IMR-90 (cell line): ENCODE results near the gene PLCB4. TPM values are rescaled to one million over a fixed set of nuclear protein-coding genes. Genes with fewer than 3 reads are reported as not detected.

ENCODE experiments used
- ATAC-seq: fragments of 200-7000 bp; cut with Tn5 transposase; 2 replicates; pipeline ENCODE4 v1.9.1; 2020; ENCODE audit warnings: low read depth, mild to moderate bottlenecking, moderate library complexity
- BruUV-seq: library from RNA; stranded (reverse); fragments of 400-500 nt; replicated peaks from 2 replicates; lab custom pipeline; 2021; lab: Mats Ljungman, UMichigan
- CTCF ChIA-PET: fragments of 300-600 bp; formaldehyde crosslinking; extraction: SDS; loops from one replicate; lab custom pipeline; 2021; ENCODE audit warnings: antibody characterized with exemption; lab: Yijun Ruan, JAX
- POLR2A ChIA-PET: fragments of 300-600 bp; sonication (Branson Sonifier 250); formaldehyde crosslinking; loops from one replicate; lab custom pipeline; 2022; ENCODE audit warnings: antibody characterized with exemption; ENCODE audit not compliant: unreplicated experiment; lab: Charles Lee
- DNase-seq: peaks from one replicate; pipeline ENCODE4 v3.0.0; 2013
- H2AFZ ChIP-seq: replicated peaks from 2 replicates; pipeline ENCODE3; 2013; ENCODE audit warnings: low read length, mild to moderate bottlenecking; ENCODE audit not compliant: poor library complexity
- H2AK5ac ChIP-seq: 2 replicates; pipeline ENCODE4 v1.6.1; 2013; ENCODE audit warnings: low read depth, low read length, inconsistent platforms
- H2AK9ac ChIP-seq: replicated peaks from 2 replicates; pipeline ENCODE3; 2013; ENCODE audit warnings: mild to moderate bottlenecking, low read depth, low read length, moderate library complexity; ENCODE audit not compliant: poor library complexity
- H2BK120ac ChIP-seq: 2 replicates; pipeline ENCODE4 v1.6.1; 2013; ENCODE audit warnings: low read depth, low read length, inconsistent platforms
- H2BK15ac ChIP-seq: 3 replicates; pipeline ENCODE4 v1.6.1; 2013; ENCODE audit warnings: low read depth, low read length, inconsistent platforms
- H2BK20ac ChIP-seq: 2 replicates; pipeline ENCODE4 v1.6.1; 2013; ENCODE audit warnings: low read depth, mild to moderate bottlenecking, inconsistent platforms, low read length, moderate library complexity
- H2BK5ac ChIP-seq: 2 replicates; pipeline ENCODE4 v1.6.1; 2013; ENCODE audit warnings: mild to moderate bottlenecking, low read depth, low read length, inconsistent platforms; ENCODE audit not compliant: poor library complexity, severe bottlenecking
- H3K14ac ChIP-seq: replicated peaks from 2 replicates; pipeline ENCODE4 v1.6.1; 2013; ENCODE audit warnings: low read depth, low read length, inconsistent platforms
- H3K18ac ChIP-seq: 2 replicates; pipeline ENCODE4 v1.6.1; 2013; ENCODE audit warnings: low read depth, low read length, control low read depth
- H3K23ac ChIP-seq: 2 replicates; pipeline ENCODE4 v1.6.1; 2013; ENCODE audit warnings: low read depth, low read length, inconsistent platforms
- H3K27ac ChIP-seq: 2 replicates; pipeline ENCODE4 v1.5.1; 2013; ENCODE audit warnings: mild to moderate bottlenecking, control low read depth, low read length; ENCODE audit not compliant: insufficient read depth
- H3K27me3 ChIP-seq: 2 replicates; pipeline ENCODE4 v1.6.1; 2013; ENCODE audit warnings: low read length; ENCODE audit not compliant: control insufficient read depth, insufficient read depth
- H3K36me3 ChIP-seq: 2 replicates; pipeline ENCODE4 v1.6.1; 2013; ENCODE audit warnings: low read length, mixed read lengths; ENCODE audit not compliant: control insufficient read depth, insufficient read depth
- H3K4ac ChIP-seq: 2 replicates; pipeline ENCODE4 v1.6.1; 2013; ENCODE audit warnings: low read depth, low read length, inconsistent platforms
- H3K4me1 ChIP-seq: 2 replicates; pipeline ENCODE4 v1.6.1; 2013; ENCODE audit warnings: low read length, mixed read lengths; ENCODE audit not compliant: control insufficient read depth, insufficient read depth
- H3K4me2 ChIP-seq: 2 replicates; pipeline ENCODE4 v1.6.1; 2013; ENCODE audit warnings: low read depth, mild to moderate bottlenecking, control low read depth, low read length, moderate library complexity
- H3K4me3 ChIP-seq: 2 replicates; pipeline ENCODE4 v1.5.1; 2013; ENCODE audit warnings: low read depth, mild to moderate bottlenecking, control low read depth, low read length, moderate library complexity; ENCODE audit not compliant: insufficient read depth
- H3K56ac ChIP-seq: 2 replicates; pipeline ENCODE4 v1.6.1; 2013; ENCODE audit warnings: low read length, inconsistent platforms; ENCODE audit not compliant: insufficient read depth; ENCODE audit errors: extremely low read depth
- H3K79me1 ChIP-seq, 2 experiments: 2 replicates each; pipeline ENCODE4 v1.6.1; 2013; ENCODE audit warnings: low read length in 2 of 2, inconsistent platforms in 1 of 2, low read depth in 1 of 2
- H3K9ac ChIP-seq: 2 replicates; pipeline ENCODE4 v1.6.1; 2013; ENCODE audit warnings: low read depth, low read length, control low read depth
- H3K9me1 ChIP-seq: 2 replicates; pipeline ENCODE4 v1.6.1; 2013; ENCODE audit warnings: low read length, inconsistent platforms; ENCODE audit not compliant: insufficient read depth
- H3K9me3 ChIP-seq: 2 replicates; pipeline ENCODE4 v1.6.1; 2013; ENCODE audit warnings: low read length; ENCODE audit not compliant: control insufficient read depth, insufficient read depth
- H4K20me1 ChIP-seq: 2 replicates; pipeline ENCODE4 v1.6.1; 2013; ENCODE audit warnings: low read length, inconsistent platforms; ENCODE audit not compliant: insufficient read depth
- H4K5ac ChIP-seq: 2 replicates; pipeline ENCODE4 v1.6.1; 2013; ENCODE audit warnings: mild to moderate bottlenecking, low read depth, low read length, control low read depth
- H4K8ac ChIP-seq, 2 experiments: 2 replicates each; pipeline ENCODE4 v1.6.1; 2013; ENCODE audit warnings: low read depth in 2 of 2, low read length in 2 of 2, control low read depth in 1 of 2, inconsistent platforms in 1 of 2
- H4K91ac ChIP-seq: 2 replicates; pipeline ENCODE4 v1.6.1; 2013; ENCODE audit warnings: low read depth, low read length, inconsistent platforms; ENCODE audit not compliant: insufficient read depth
- MAFK ChIP-seq: IDR thresholded peaks from 2 replicates; pipeline ENCODE4 v1.6.1; 2012; ENCODE audit warnings: low read depth, low read length, improper control_type of control experiment
- NFE2L2 ChIP-seq: fragments of 150-350 bp; IDR thresholded peaks from 2 replicates; pipeline ENCODE4 v1.6.1; 2016; ENCODE audit warnings: low read depth, mild to moderate bottlenecking, low read length
- WGBS, 2 experiments: methylation state at CpG; one replicate each; pipeline versions ENCODE4 v1.1.5 to v1.1.7; 2013; ENCODE audit warnings: missing lambda C conversion rate in 2 of 2; ENCODE audit not compliant: insufficient read length in 1 of 2; ENCODE audit errors: extremely low coverage in 2 of 2; 5-methylcytosine and 5-hydroxymethylcytosine counted together
- dilution Hi-C: fragments of 300-500 bp; cut with HindIII; formaldehyde crosslinking; loops from one replicate; pipeline ENCODE4 v1.14.3; 2018; ENCODE audit warnings: low sequenced_read_pairs; ENCODE audit not compliant: unreplicated experiment
- in situ Hi-C: fragments of 300-500 bp; cut with MboI; formaldehyde crosslinking; loops from 3 replicates; pipeline ENCODE4 v1.14.3; 2019; ENCODE audit warnings: low sequenced_read_pairs, inconsistent platforms, mixed read lengths
- intact Hi-C: fragments of 100-400 bp; cut with micrococcal nuclease; formaldehyde crosslinking; loops from 2 replicates; pipeline ENCODE4 v1.10.0; 2022
- polyA plus RNA-seq, 3 experiments: library from polyadenylated mRNA; depleted of rRNA; stranded (reverse); fragments of >200 nt; gene quantifications; 2 replicates each; pipeline ENCODE4 v1.2.3, GENCODE V29; 2012; ENCODE audit warnings: low replicate concordance in 1 of 3
- total RNA-seq: library from RNA; depleted of rRNA; stranded (reverse); fragments of >200 nt; gene quantifications from 2 replicates; pipeline ENCODE4 v1.2.3, GENCODE V29; 2012
- TF ChIP-seq, protein P1 (sequence below): conservative IDR thresholded peaks from 2 replicates; pipeline ENCODE4 v1.5.1; 2012; ENCODE audit warnings: mild to moderate bottlenecking, low read depth, low read length, improper control_type of control experiment

Gene PLCB4
- total and polyA plus RNA-seq, 2 of the 4 experiments (the other 2 are of a cell fraction) = 12.5 to 24.0 TPM

DNA sequence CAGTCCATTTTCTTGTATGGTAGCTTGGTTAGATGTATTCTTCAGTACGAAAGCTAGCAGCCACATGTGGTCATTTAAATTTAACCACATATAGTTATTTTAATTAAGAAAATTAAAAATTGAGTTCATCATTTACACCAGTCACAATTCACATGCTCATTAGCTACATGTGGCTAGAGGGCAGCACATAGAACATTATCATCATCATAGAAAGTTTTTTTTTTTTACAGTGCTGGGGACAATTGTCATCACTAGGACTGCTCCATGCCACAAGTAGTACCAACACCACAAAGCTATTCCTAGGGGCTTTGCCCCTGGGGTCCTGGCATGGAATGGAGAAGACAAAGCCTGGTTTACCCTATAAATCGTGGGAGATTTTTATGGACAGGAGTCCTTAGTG, 30.5 kb downstream of the PLCB4 start:
- BruUV-seq = no TSS peak

More for the DNA sequence above, 30.5 kb downstream of the PLCB4 start:
- H2BK20ac ChIP-seq = no peak overlapping the region
- H3K9ac ChIP-seq = no peak overlapping the region
- H3K4me3 ChIP-seq = no peak overlapping the region
- no peak overlapping the region for H2BK120ac ChIP-seq
- no peak overlapping the region for H2AFZ ChIP-seq
- H3K56ac ChIP-seq = no peak overlapping the region
- no peak overlapping the region for H4K91ac ChIP-seq
- DNase-seq (no peak), ATAC-seq (no peak)
- H3K27ac ChIP-seq = no peak overlapping the region
- H3K79me1 ChIP-seq = peaks cover 31 to 69% of the 10 kb centered on the region in 2 experiments
- peaks cover 13% of the 10 kb centered on the region; the same call in 1 of the 2 replicates for H4K20me1 ChIP-seq
- no peak for TF ChIP-seq MAFK
- TF ChIP-seq, protein P1, sequence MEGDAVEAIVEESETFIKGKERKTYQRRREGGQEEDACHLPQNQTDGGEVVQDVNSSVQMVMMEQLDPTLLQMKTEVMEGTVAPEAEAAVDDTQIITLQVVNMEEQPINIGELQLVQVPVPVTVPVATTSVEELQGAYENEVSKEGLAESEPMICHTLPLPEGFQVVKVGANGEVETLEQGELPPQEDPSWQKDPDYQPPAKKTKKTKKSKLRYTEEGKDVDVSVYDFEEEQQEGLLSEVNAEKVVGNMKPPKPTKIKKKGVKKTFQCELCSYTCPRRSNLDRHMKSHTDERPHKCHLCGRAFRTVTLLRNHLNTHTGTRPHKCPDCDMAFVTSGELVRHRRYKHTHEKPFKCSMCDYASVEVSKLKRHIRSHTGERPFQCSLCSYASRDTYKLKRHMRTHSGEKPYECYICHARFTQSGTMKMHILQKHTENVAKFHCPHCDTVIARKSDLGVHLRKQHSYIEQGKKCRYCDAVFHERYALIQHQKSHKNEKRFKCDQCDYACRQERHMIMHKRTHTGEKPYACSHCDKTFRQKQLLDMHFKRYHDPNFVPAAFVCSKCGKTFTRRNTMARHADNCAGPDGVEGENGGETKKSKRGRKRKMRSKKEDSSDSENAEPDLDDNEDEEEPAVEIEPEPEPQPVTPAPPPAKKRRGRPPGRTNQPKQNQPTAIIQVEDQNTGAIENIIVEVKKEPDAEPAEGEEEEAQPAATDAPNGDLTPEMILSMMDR = no peak
- TF ChIP-seq NFE2L2 = no peak
- H4K5ac ChIP-seq = no peak overlapping the region
- no peak overlapping the region for H3K18ac ChIP-seq
- H3K9me3 ChIP-seq = no peaks in the 10 kb centered on the region
- CTCF ChIA-PET = interaction anchor here (0.6 to 1.0 kb wide), 4 partner anchors 11 to 295 kb away, joined by 3 to 4 read pairs (median 3); no protein-coding TSS in a partner anchor
- H3K4ac ChIP-seq = no peak overlapping the region
- H3K27me3 ChIP-seq = no peaks in the 10 kb centered on the region
- peaks cover 6% of the 10 kb centered on the region for H3K36me3 ChIP-seq
- no peak overlapping the region for H3K23ac ChIP-seq
- POLR2A ChIA-PET = no interaction called here
- H3K9me1 ChIP-seq = peaks cover 10% of the 10 kb centered on the region
- dilution Hi-C loops = no loop called here
- no peak overlapping the region for H2BK5ac ChIP-seq
- in situ Hi-C loops = no loop called here
- no CpG with 5 or more reads among the region's 2 CpGs for WGBS, 2 experiments
- H2AK5ac ChIP-seq = no peak overlapping the region
- no peaks in the 10 kb centered on the region for H3K4me1 ChIP-seq
- no peak overlapping the region for H4K8ac ChIP-seq
- H2BK15ac ChIP-seq = no peak overlapping the region
- H3K14ac ChIP-seq = no peak overlapping the region
- intact Hi-C loops = no loop called here
- no peak overlapping the region for H2AK9ac ChIP-seq
- H3K4me2 ChIP-seq = no peak overlapping the region
